Measurements from ENCODE around the gene TNPO1. TPM values are rescaled to one million over a fixed set of nuclear protein-coding genes. Genes with fewer than 3 reads are reported as not detected.

Gene TNPO1
- total and polyA plus RNA-seq, 2 of the 8 experiments (the other 6 are each of a cell fraction or from before 2014, with no cell fraction given): 38.5 to 211 TPM

GRCh38 chr5:72895758-72896157, 79.3 kb downstream of the TNPO1 start:
- Histone ChIP-seq H3K9me3 (ENCODE audit: insufficient read depth in 2 of 2, low read depth in 1 of 2, low read length in 1 of 2) (no peaks in the 10 kb centered on the region), H4K20me1 (replicated peaks in 1 of 2; ENCODE audit: control insufficient read depth in 1 of 2, insufficient read depth in 2 of 2, low read length in 2 of 2) (no peaks in the 10 kb centered on the region), H4K91ac (replicated peaks; ENCODE audit: insufficient read length, low read length) (no peak overlapping the region), H3K9ac (replicated peaks in 1 of 4; ENCODE audit: extremely low read depth in 1 of 4, low read depth in 3 of 4, low read length in 3 of 4) (no peak overlapping the region), H3K4me2 (ENCODE audit: insufficient read depth in 1 of 2, low read depth in 2 of 2, low read length in 2 of 2) (no peak overlapping the region), H3K18ac (ENCODE audit: extremely low read depth, low read length) (no peak overlapping the region), H3K14ac (ENCODE audit: insufficient read length) (no peak overlapping the region), H4K8ac (ENCODE audit: extremely low read depth, insufficient read depth, low read length) (no peak overlapping the region), H2BK12ac (ENCODE audit: low read depth, low read length) (no peak overlapping the region), H2BK15ac (ENCODE audit: low read length) (no peak overlapping the region), H2BK5ac (ENCODE audit: low read depth, low read length) (no peak overlapping the region), H3K79me2 (ENCODE audit: control insufficient read depth in 1 of 2, insufficient read depth in 2 of 2, low read length in 2 of 2) (no peaks in the 10 kb centered on the region), H3K23me2 (ENCODE audit: low read depth, low read length) (no peaks in the 10 kb centered on the region), H3K27me3 (replicated peaks in 1 of 4; ENCODE audit: control insufficient read depth in 3 of 4, extremely low read depth in 1 of 4, insufficient read depth in 3 of 4, low read length in 3 of 4) (no peaks in the 10 kb centered on the region), H3K23ac (ENCODE audit: insufficient read length) (no peak overlapping the region), H3K4ac (replicated peaks; ENCODE audit: insufficient read length, low read depth, low read length) (no peak overlapping the region), H2BK120ac (replicated peaks; ENCODE audit: low read depth, low read length) (no peak overlapping the region), H3K27ac (ENCODE audit: low read depth, low read length) (no peak overlapping the region), H2AFZ (ENCODE audit: low read length) (no peak overlapping the region), H4K5ac (ENCODE audit: insufficient read length, low read depth, low read length) (no peak overlapping the region), H3K4me1 (replicated peaks in 1 of 4; ENCODE audit: control insufficient read depth in 3 of 4, insufficient read depth in 4 of 4, low read length in 3 of 4) (no peaks in the 10 kb centered on the region), H3K36me3 (ENCODE audit: control insufficient read depth in 2 of 4, insufficient read depth in 4 of 4, low read length in 3 of 4) (peaks cover 23 to 82% (median 49%) of the 10 kb centered on the region in 4 experiments), H2BK20ac (ENCODE audit: low read length) (no peak overlapping the region), H3K79me1 (ENCODE audit: low read depth, low read length) (no peaks in the 10 kb centered on the region), H3K56ac (replicated peaks; ENCODE audit: insufficient read length, low read depth, low read length) (no peak overlapping the region), H3K4me3 (ENCODE audit: extremely low read depth in 1 of 4, insufficient read depth in 2 of 4, low read depth in 3 of 4, low read length in 4 of 4) (no peak overlapping the region), H2AK5ac (ENCODE audit: low read depth, low read length) (no peak overlapping the region)
- ChIA-PET CTCF (ENCODE audit: partially characterized antibody) (no interaction called here), POLR2A (ENCODE audit: partially characterized antibody) (interaction anchor here (0.7 kb wide), 1 partner anchor 400 kb away, joined by 4 read pairs; no protein-coding TSS in a partner anchor)
- FAIRE-seq: no peak
- WGBS, 2 experiments (ENCODE audit: extremely low coverage in 1 of 2, insufficient coverage in 1 of 2, insufficient read length in 1 of 2, insufficient replicate concordance in 2 of 2, low coverage in 1 of 2, low lambda C conversion rate in 2 of 2, missing lambda C conversion rate in 1 of 2): 89% methylated on average over 2 of the region's 2 CpGs; no CpG with 5 or more reads in 1 of the 2 experiments
- no peak for DNase-seq (ENCODE audit: low read depth in 1 of 2, low spot score in 2 of 2)
- TF ChIP-seq USF2 (IDR thresholded peaks at IDR 0.05; ENCODE audit: low read length): no peak
- no peak for TF ChIP-seq CBX8 (IDR thresholded peaks at IDR 0.05; ENCODE audit: borderline replicate concordance, low read depth, low read length)
- TF ChIP-seq TAF1 (IDR thresholded peaks at IDR 0.05; ENCODE audit: low read depth, low read length): no peak
- no peak for TF ChIP-seq SIN3A (conservative IDR thresholded peaks at IDR 0.05 in 1 of 2, IDR thresholded peaks at IDR 0.05 in 1 of 2; ENCODE audit: low read depth in 1 of 2, low read length in 2 of 2)
- no peak for TF ChIP-seq RBBP5 (IDR thresholded peaks at IDR 0.05; ENCODE audit: borderline replicate concordance, low read depth, low read length)
- TF ChIP-seq KDM4A (IDR thresholded peaks at IDR 0.05; ENCODE audit: low read depth, low read length, severe bottlenecking): no peak
- no peak for TF ChIP-seq NANOG (IDR thresholded peaks at IDR 0.05; ENCODE audit: insufficient read depth, low read depth, low read length, poor library complexity, severe bottlenecking)
- TF ChIP-seq SP4 (IDR thresholded peaks at IDR 0.05; ENCODE audit: low read length): no peak
- no peak for TF ChIP-seq CTCF (IDR thresholded peaks at IDR 0.05; ENCODE audit: control extremely low read depth in 1 of 3, insufficient read depth in 1 of 3, low read depth in 1 of 3, low read length in 3 of 3)
- TF ChIP-seq NRF1 (IDR thresholded peaks at IDR 0.05; ENCODE audit: low read depth, low read length): no peak

All from H1 (cell line).